A549 (cell line): ENCODE results near the gene ABRAXAS1. TPM values are rescaled to one million over a fixed set of nuclear protein-coding genes. Genes with fewer than 3 reads are reported as not detected.

ENCODE experiments used
- ATAC-seq, 2 experiments: fragments of 200-7000 bp in 1 of 2; fragments of >200 bp in 1 of 2; cut with Nextera tagmentation in 1 of 2; cut with Tn5 transposase in 1 of 2; 3 replicates each; pipeline versions ENCODE4 v1.8.0 to v1.9.1; 2018 to 2020; ENCODE audit warnings: mild to moderate bottlenecking in 1 of 2, moderate library complexity in 1 of 2
- CTCF ChIA-PET: fragments of 300-600 bp; sonication (Branson Sonifier 250); formaldehyde crosslinking; extraction: SDS; loops from one replicate; lab custom pipeline; 2021; ENCODE audit warnings: antibody characterized with exemption, inconsistent platforms; lab: Yijun Ruan, JAX
- POLR2A ChIA-PET: fragments of 350-600 bp; formaldehyde crosslinking; extraction: SDS; loops from one replicate; lab custom pipeline; 2021; ENCODE audit warnings: antibody characterized with exemption, inconsistent platforms; lab: Yijun Ruan, JAX
- DNase-seq, 2 experiments: peaks; one replicate each; pipeline versions ENCODE4 v3.0.0 to v3.0.0-alpha.2; 2011 to 2016; ENCODE audit warnings: low read depth in 1 of 2, low spot score in 1 of 2
- FAIRE-seq: peaks from 2 replicates; lab custom pipeline; 2011; peaks lifted over from hg19 to GRCh38; lab: Jason Lieb, UNC
- H3K27ac ChIP-seq, 2 experiments: fragments of >200 bp; sonication (Bioruptor Twin); formaldehyde crosslinking; 3 replicates each; pipeline ENCODE4 v1.5.1; 2016 to 2017
- H3K4me1 ChIP-seq: fragments of >200 bp; sonication (Bioruptor Twin); formaldehyde crosslinking; 3 replicates; pipeline ENCODE4 v1.6.1; 2016
- H3K4me2 ChIP-seq: fragments of >200 bp; sonication (Bioruptor Twin); formaldehyde crosslinking; 3 replicates; pipeline ENCODE4 v1.6.1; 2016
- H3K4me3 ChIP-seq: fragments of >200 bp; sonication (Bioruptor Twin); formaldehyde crosslinking; 3 replicates; pipeline ENCODE4 v1.5.1; 2016
- H3K9me3 ChIP-seq: fragments of >200 bp; sonication (Bioruptor Twin); formaldehyde crosslinking; 3 replicates; pipeline ENCODE4 v1.6.1; 2016
- CEBPB ChIP-seq, 2 experiments: fragments of >200 bp in 1 of 2; sonication (Bioruptor Twin) in 1 of 2; formaldehyde crosslinking in 1 of 2; IDR thresholded peaks; 2 replicates each; pipeline ENCODE4 v1.6.1; 2012 to 2016
- CHD2 ChIP-seq: fragments of 150-350 bp; IDR thresholded peaks from 2 replicates; pipeline ENCODE4 v1.6.1; 2014; ENCODE audit warnings: low read length; ENCODE audit not compliant: partially characterized antibody
- CTCF ChIP-seq: fragments of >200 bp; sonication (Bioruptor Twin); formaldehyde crosslinking; IDR thresholded peaks from 3 replicates; pipeline ENCODE4 v1.5.1; 2016
- EHF ChIP-seq: fragments of 250-450 bp; sonication (Bioruptor Pico); IDR thresholded peaks from 2 replicates; pipeline ENCODE4 v1.5.0; 2020; ENCODE audit warnings: mild to moderate bottlenecking
- EP300 ChIP-seq, 2 experiments: fragments of >200 bp; sonication (Bioruptor Twin); formaldehyde crosslinking; IDR thresholded peaks; 2 replicates in 1 of 2; 3 replicates in 1 of 2; pipeline ENCODE4 v1.6.1; 2016 to 2017
- ESRRA ChIP-seq: fragments of 150-350 bp; IDR thresholded peaks from 2 replicates; pipeline ENCODE4 v1.6.1; 2014; ENCODE audit warnings: mild to moderate bottlenecking, low read length, borderline replicate concordance
- GATA3 ChIP-seq: IDR thresholded peaks from 2 replicates; pipeline ENCODE4 v1.6.1; 2012; ENCODE audit warnings: borderline replicate concordance
- HDAC2 ChIP-seq: fragments of 200-600 bp; sonication (generic); IDR thresholded peaks from 2 replicates; pipeline ENCODE4 v1.6.1; 2016
- HEYL ChIP-seq: fragments of 250-450 bp; sonication (Bioruptor Pico); IDR thresholded peaks from 2 replicates; pipeline ENCODE4 v1.8.0; 2021; ENCODE audit warnings: mild to moderate bottlenecking, moderate library complexity
- JUNB ChIP-seq: fragments of >200 bp; sonication (Bioruptor Twin); formaldehyde crosslinking; IDR thresholded peaks from 2 replicates; pipeline ENCODE4 v1.6.1; 2016
- KDM1A ChIP-seq: fragments of 200-600 bp; sonication (generic); IDR thresholded peaks from 2 replicates; pipeline ENCODE4 v1.6.1; 2016; ENCODE audit warnings: low read depth, mild to moderate bottlenecking
- KDM5A ChIP-seq: fragments of 200-600 bp; sonication (generic); IDR thresholded peaks from 2 replicates; pipeline ENCODE4 v1.6.1; 2016; ENCODE audit warnings: antibody characterized with exemption, mild to moderate bottlenecking
- MYC ChIP-seq: IDR thresholded peaks from 2 replicates; pipeline ENCODE4 v1.6.1; 2012; ENCODE audit warnings: mild to moderate bottlenecking, inconsistent platforms, low read length, improper control_type of control experiment, borderline replicate concordance
- NFE2L2 ChIP-seq: fragments of 150-350 bp; conservative IDR thresholded peaks from 2 replicates; pipeline ENCODE4 v1.6.1; 2014; ENCODE audit warnings: low read length
- NPAS2 ChIP-seq: fragments of 250-450 bp; sonication (Bioruptor Pico); IDR thresholded peaks from 2 replicates; pipeline ENCODE4 v1.8.0; 2022; ENCODE audit warnings: mild to moderate bottlenecking, moderate library complexity, borderline replicate concordance
- NR3C1 ChIP-seq: fragments of >200 bp; sonication (Bioruptor Twin); formaldehyde crosslinking; IDR thresholded peaks from 3 replicates; pipeline ENCODE4 v1.6.1; 2017
- PHF8 ChIP-seq: fragments of 200-600 bp; sonication (generic); IDR thresholded peaks from 2 replicates; pipeline ENCODE4 v1.6.1; 2016; ENCODE audit warnings: low read depth, mild to moderate bottlenecking, antibody characterized with exemption, moderate library complexity, borderline replicate concordance
- POLR2A ChIP-seq: IDR thresholded peaks from 2 replicates; pipeline ENCODE4 v1.6.1; 2012; ENCODE audit warnings: mild to moderate bottlenecking, low read length
- POLR2AphosphoS2 ChIP-seq: conservative IDR thresholded peaks from 2 replicates; pipeline ENCODE4 v1.6.1; 2012; ENCODE audit warnings: low read length, improper control_type of control experiment, inconsistent platforms
- RAD21 ChIP-seq, 2 experiments: fragments of >200 bp in 1 of 2; sonication (Bioruptor Twin) in 1 of 2; formaldehyde crosslinking in 1 of 2; IDR thresholded peaks in 1 of 2; conservative IDR thresholded peaks in 1 of 2; 2 replicates in 1 of 2; 3 replicates in 1 of 2; pipeline ENCODE4 v1.6.1; 2012 to 2018; ENCODE audit warnings: inconsistent platforms in 1 of 2
- RCOR1 ChIP-seq: fragments of 150-350 bp; IDR thresholded peaks from 2 replicates; pipeline ENCODE4 v1.6.1; 2014; ENCODE audit warnings: antibody characterized with exemption, low read length, low read depth
- REST ChIP-seq: fragments of 200-600 bp; sonication (generic); IDR thresholded peaks from 2 replicates; pipeline ENCODE4 v1.6.1; 2016; ENCODE audit warnings: antibody characterized with exemption, mild to moderate bottlenecking, moderate library complexity
- RFX5 ChIP-seq: fragments of 450-650 bp; IDR thresholded peaks from 2 replicates; pipeline ENCODE4 v1.7.1; 2014; ENCODE audit warnings: antibody characterized with exemption, mild to moderate bottlenecking, moderate library complexity
- RNF2 ChIP-seq: fragments of 200-600 bp; sonication (generic); IDR thresholded peaks from 2 replicates; pipeline ENCODE4 v1.6.1; 2016; ENCODE audit warnings: low read depth, mild to moderate bottlenecking, antibody characterized with exemption, moderate library complexity, borderline replicate concordance
- SMC3 ChIP-seq: fragments of >200 bp; sonication (Bioruptor Twin); formaldehyde crosslinking; IDR thresholded peaks from 3 replicates; pipeline ENCODE4 v1.6.1; 2018; ENCODE audit warnings: inconsistent platforms
- USF2 ChIP-seq: fragments of 450-650 bp; IDR thresholded peaks from 2 replicates; pipeline ENCODE4 v1.6.1; 2014; ENCODE audit warnings: antibody characterized with exemption
- ZC3H11A ChIP-seq: fragments of 450-650 bp; IDR thresholded peaks from 2 replicates; pipeline ENCODE4 v1.6.1; 2014; ENCODE audit warnings: antibody characterized with exemption, mild to moderate bottlenecking
- ZFP36 ChIP-seq: fragments of 450-650 bp; IDR thresholded peaks from 2 replicates; pipeline ENCODE4 v1.6.1; 2014; ENCODE audit warnings: borderline replicate concordance; ENCODE audit not compliant: partially characterized antibody
- ZNF302 ChIP-seq: fragments of 250-450 bp; sonication (Bioruptor Pico); IDR thresholded peaks from 2 replicates; pipeline ENCODE4 v1.9.0; 2021; ENCODE audit warnings: inconsistent platforms, mild to moderate bottlenecking, moderate library complexity
- WGBS: methylation state at CpG from one replicate; pipeline ENCODE4 v1.1.6; 2017; ENCODE audit errors: missing lambda C conversion rate; 5-methylcytosine and 5-hydroxymethylcytosine counted together
- polyA plus RNA-seq, 4 experiments: library from polyadenylated mRNA; depleted of rRNA in 3 of 4; stranded (reverse); fragments of >200 nt; fragmentation: RNase III in 1 of 4; extraction: RNeasy Plus Mini Kit Qiagen cat#74134 plus additional on column Dnase treatment in 1 of 4; gene quantifications; 2 replicates in 3 of 4; 3 replicates in 1 of 4; pipeline ENCODE4 v1.2.3, GENCODE V29; 2011 to 2017

ABRAXAS1 gene
- polyA plus RNA-seq, 2 of the 4 experiments (the other 2 are of a cell fraction) = 9.6 to 16.5 TPM

- peak overlapping the region; percentile 90 to 92 for H3K27ac ChIP-seq
- no peak for ATAC-seq
- ChIA-PET CTCF (no interaction called here), POLR2A (interaction anchor here (2.9 kb wide), 1 partner anchor 170 kb away, joined by 13 read pairs; the partner anchor contains the start of gene COQ2)
- TF ChIP-seq MYC = no peak
- no peak for TF ChIP-seq EP300 (IDR thresholded peaks at IDR 0.05)
- no peak for TF ChIP-seq SMC3
- no peak for TF ChIP-seq EHF
- no peak for TF ChIP-seq KDM1A
- TF ChIP-seq POLR2AphosphoS2 = no peak
- TF ChIP-seq RFX5 = no peak
- TF ChIP-seq RCOR1 = no peak
- TF ChIP-seq CTCF = no peak
- TF ChIP-seq POLR2A = no peak
- no peak for TF ChIP-seq HDAC2
- TF ChIP-seq RNF2 = no peak
- no peak for TF ChIP-seq NPAS2 (CRISPR knock-in tag)
- TF ChIP-seq JUNB = no peak
- no peak for TF ChIP-seq ZNF302 (CRISPR knock-in tag)
- H3K9me3 ChIP-seq = no peaks in the 10 kb centered on the region
- 66% methylated on average over 6 of the region's 6 CpGs for WGBS
- peak overlapping the region; percentile 98 for H3K4me2 ChIP-seq
- FAIRE-seq = no peak
- no peak for DNase-seq
- H3K4me3 ChIP-seq = peak overlapping the region; percentile 88
- peaks cover 20% of the 10 kb centered on the region; the same call in 2 of the 3 replicates for H3K4me1 ChIP-seq
Observed at GRCh38 chr4:83454686-83455085, 30.2 kb downstream of the ABRAXAS1 start.

- Histone ChIP-seq H3K4me3 (no peak overlapping the region), H3K4me1 (peaks cover 3% of the 10 kb centered on the region; the same call in 1 of the 3 replicates), H3K9me3 (no peaks in the 10 kb centered on the region), H3K27ac (no peak overlapping the region), H3K4me2 (no peak overlapping the region)
- ATAC-seq (no peak), DNase-seq (no peak), FAIRE-seq (no peak)
- WGBS = 65% methylated on average over 2 of the region's 2 CpGs
- ChIA-PET POLR2A (no interaction called here), CTCF (no interaction called here)
- TF ChIP-seq ESRRA (no peak), ZNF302 (CRISPR knock-in tag) (no peak), GATA3 (no peak), KDM5A (no peak)
Observed at GRCh38 chr4:83449009-83449408, 35.9 kb downstream of the ABRAXAS1 start.

GRCh38 chr4:83440899-83441298 is 44.0 kb downstream of the ABRAXAS1 start:
- no peaks in the 10 kb centered on the region for H3K4me1 ChIP-seq
- ATAC-seq (no peak), DNase-seq (no peak), FAIRE-seq (no peak)
- 74% methylated on average over 3 of the region's 3 CpGs for WGBS
- ChIA-PET CTCF (interaction anchor here (1.3 to 2.1 kb wide), 2 partner anchors 11 to 16 kb away, joined by 3 to 5 read pairs; no protein-coding TSS in a partner anchor), POLR2A (no interaction called here)
- H3K4me3 ChIP-seq = no peak overlapping the region
- H3K27ac ChIP-seq = no peak overlapping the region
- no peak overlapping the region for H3K4me2 ChIP-seq
- H3K9me3 ChIP-seq = no peaks in the 10 kb centered on the region
- TF ChIP-seq MYC (no peak), NR3C1 (no peak), ZFP36 (no peak), USF2 (no peak), POLR2AphosphoS2 (no peak), REST (no peak), RNF2 (no peak), CHD2 (no peak), EHF (no peak), RCOR1 (no peak), ZC3H11A (no peak), CEBPB (IDR thresholded peaks at IDR 0.05) (no peak), NFE2L2 (no peak), HEYL (no peak), PHF8 (no peak), RAD21 (conservative IDR thresholded peaks at IDR 0.05 in 1 of 2, IDR thresholded peaks at IDR 0.05 in 1 of 2) (no peak)
